ENCODE data around the gene ZEB2. TPM values are rescaled to one million over a fixed set of nuclear protein-coding genes. Genes with fewer than 3 reads are reported as not detected.

The ZEB2 gene
- total RNA-seq, 1 donor from 2014 or later = 8.5 TPM

- intact Hi-C loops (cut with micrococcal nuclease) = no loop called here
Measured at GRCh38 chr2:144361742-144362141, 158.2 kb downstream of the ZEB2 start.

- intact Hi-C loops (cut with micrococcal nuclease) = no loop called here
Measured at GRCh38 chr2:144359684-144360083, 160.2 kb downstream of the ZEB2 start.

GRCh38 chr2:144358979-144359541 lies 160.9 kb downstream of the ZEB2 start:
- intact Hi-C loops (cut with micrococcal nuclease) = no loop called here

- intact Hi-C loops (cut with micrococcal nuclease) = no loop called here
Measured at GRCh38 chr2:144358374-144358964, 161.4 kb downstream of the ZEB2 start.

GRCh38 chr2:144357623-144358373 lies 162.1 kb downstream of the ZEB2 start:
- intact Hi-C loops (cut with micrococcal nuclease) = no loop called here

- intact Hi-C loops (cut with micrococcal nuclease) = no loop called here
Measured at GRCh38 chr2:144356402-144356801, 163.5 kb downstream of the ZEB2 start.

- intact Hi-C loops (cut with micrococcal nuclease) = no loop called here
Measured at GRCh38 chr2:144354953-144355352, 165.0 kb downstream of the ZEB2 start.

- intact Hi-C loops (cut with micrococcal nuclease) = no loop called here
Measured at GRCh38 chr2:144351687-144352086, 168.2 kb downstream of the ZEB2 start.

- intact Hi-C loops (cut with micrococcal nuclease) = no loop called here
Measured at GRCh38 chr2:144350151-144350802, 169.6 kb downstream of the ZEB2 start.

GRCh38 chr2:144349674-144350073 lies 170.2 kb downstream of the ZEB2 start:
- intact Hi-C loops (cut with micrococcal nuclease) = no loop called here

- intact Hi-C loops (cut with micrococcal nuclease) = no loop called here
Measured at GRCh38 chr2:144348846-144349245, 171.1 kb downstream of the ZEB2 start.

- intact Hi-C loops (cut with micrococcal nuclease) = no loop called here
Measured at GRCh38 chr2:144346229-144346628, 173.7 kb downstream of the ZEB2 start.

GRCh38 chr2:144343145-144343544 lies 176.8 kb downstream of the ZEB2 start:
- intact Hi-C loops (cut with micrococcal nuclease) = no loop called here

- intact Hi-C loops (cut with micrococcal nuclease) = no loop called here
Measured at GRCh38 chr2:144341538-144341937, 178.4 kb downstream of the ZEB2 start.

GRCh38 chr2:144339048-144339447 lies 180.9 kb downstream of the ZEB2 start:
- intact Hi-C loops (cut with micrococcal nuclease) = no loop called here

- intact Hi-C loops (cut with micrococcal nuclease) = loop anchor here (5.0 kb wide), 2 partner anchors 988 to 1077 kb away; no protein-coding TSS in a partner anchor
Measured at GRCh38 chr2:144334551-144334950, 185.4 kb downstream of the ZEB2 start.
